Colonic mucosa (tissue), 4 donors: ENCODE data around the gene HORMAD2. TPM values are rescaled to one million over a fixed set of nuclear protein-coding genes. Genes with fewer than 3 reads are reported as not detected.

Experiments
- DNase-seq: peaks from one replicate; pipeline ENCODE4 v3.0.0-alpha.2; 2020
- H3K27ac ChIP-seq: fragments of 200-600 bp; one replicate; pipeline ENCODE4 v1.8.0; 2021
- H3K27me3 ChIP-seq: fragments of 200-600 bp; one replicate; pipeline ENCODE4 v1.8.0; 2021
- H3K36me3 ChIP-seq: fragments of 200-600 bp; one replicate; pipeline ENCODE4 v1.8.0; 2021
- H3K4me1 ChIP-seq: fragments of 200-600 bp; one replicate; pipeline ENCODE4 v1.8.0; 2021; ENCODE audit warnings: mild to moderate bottlenecking
- H3K4me3 ChIP-seq: fragments of 200-600 bp; one replicate; pipeline ENCODE4 v1.8.0; 2021
- H3K9ac ChIP-seq, 2 donors: one replicate each; pipeline ENCODE4 v1.7.0; 2013; ENCODE audit warnings: control low read depth in 2 of 2, low read depth in 2 of 2, low read length in 2 of 2
- H3K9me3 ChIP-seq: fragments of 200-600 bp; one replicate; pipeline ENCODE4 v1.8.0; 2021
- intact Hi-C: fragments of 100-400 bp; cut with DNase I; formaldehyde crosslinking; loops from one replicate; pipeline ENCODE4 v1.14.1; 2022
- total RNA-seq, 2 donors: library from RNA; stranded (reverse); fragmentation: NEBNext Ultra II Directional in 1 of 2; extraction: Animal tissue kit (Norgen Biotek cat#: 25700) in 1 of 2; gene quantifications; one replicate each; pipeline ENCODE4 v1.2.1, GENCODE V29; 2021
- TF ChIP-seq, protein P1 (sequence below): fragments of 200-600 bp; IDR thresholded peaks from one replicate; pipeline ENCODE4 v1.8.0; 2022; ENCODE audit warnings: antibody characterized with exemption, mild to moderate bottlenecking
- donor health status: healthy.
- donor health status: DM: no; HTN: no; CAD: no.
- donor health status: DM: no; HTN: no; CAD: no.

The HORMAD2 gene
- total RNA-seq, 2 donors from 2014 or later, result not detected

GRCh38 chr22:30186041-30186440, 105.8 kb downstream of the HORMAD2 start:
- Histone ChIP-seq H3K36me3 (no peaks in the 10 kb centered on the region), H3K9ac (no peak overlapping the region), H3K9me3 (no peaks in the 10 kb centered on the region), H3K27ac (no peak overlapping the region), H3K4me1 (no peaks in the 10 kb centered on the region), H3K27me3 (no peaks in the 10 kb centered on the region), H3K4me3 (no peak overlapping the region)
- DNase-seq, result no peak
- TF ChIP-seq, protein P1, sequence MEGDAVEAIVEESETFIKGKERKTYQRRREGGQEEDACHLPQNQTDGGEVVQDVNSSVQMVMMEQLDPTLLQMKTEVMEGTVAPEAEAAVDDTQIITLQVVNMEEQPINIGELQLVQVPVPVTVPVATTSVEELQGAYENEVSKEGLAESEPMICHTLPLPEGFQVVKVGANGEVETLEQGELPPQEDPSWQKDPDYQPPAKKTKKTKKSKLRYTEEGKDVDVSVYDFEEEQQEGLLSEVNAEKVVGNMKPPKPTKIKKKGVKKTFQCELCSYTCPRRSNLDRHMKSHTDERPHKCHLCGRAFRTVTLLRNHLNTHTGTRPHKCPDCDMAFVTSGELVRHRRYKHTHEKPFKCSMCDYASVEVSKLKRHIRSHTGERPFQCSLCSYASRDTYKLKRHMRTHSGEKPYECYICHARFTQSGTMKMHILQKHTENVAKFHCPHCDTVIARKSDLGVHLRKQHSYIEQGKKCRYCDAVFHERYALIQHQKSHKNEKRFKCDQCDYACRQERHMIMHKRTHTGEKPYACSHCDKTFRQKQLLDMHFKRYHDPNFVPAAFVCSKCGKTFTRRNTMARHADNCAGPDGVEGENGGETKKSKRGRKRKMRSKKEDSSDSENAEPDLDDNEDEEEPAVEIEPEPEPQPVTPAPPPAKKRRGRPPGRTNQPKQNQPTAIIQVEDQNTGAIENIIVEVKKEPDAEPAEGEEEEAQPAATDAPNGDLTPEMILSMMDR, result no peak
- intact Hi-C loops, result no loop called here

DNA sequence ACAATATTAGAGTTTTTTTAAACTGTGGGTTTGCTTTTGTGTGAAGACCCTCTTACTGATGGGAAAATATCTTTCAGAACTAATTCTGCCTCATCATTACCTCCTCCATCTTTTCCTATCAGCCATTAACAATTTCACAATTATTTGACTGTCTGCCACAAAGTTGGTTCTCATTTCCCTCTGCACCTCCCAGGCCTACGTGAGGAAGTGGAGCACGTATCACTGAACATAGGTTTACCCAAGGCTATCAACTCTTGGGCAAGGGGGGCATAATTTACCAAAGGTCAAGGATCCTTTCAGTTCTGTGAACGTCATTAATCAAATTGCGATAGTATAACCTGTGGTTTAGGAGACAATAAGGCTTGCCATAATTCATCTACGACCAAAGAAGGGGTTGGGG, 106.2 kb downstream of the HORMAD2 start:
- H3K27me3 ChIP-seq, result no peaks in the 10 kb centered on the region
- H3K4me3 ChIP-seq, result no peak overlapping the region
- H3K4me1 ChIP-seq, result no peaks in the 10 kb centered on the region
- no peak overlapping the region for H3K9ac ChIP-seq
- intact Hi-C loops, result no loop called here
- H3K9me3 ChIP-seq, result no peaks in the 10 kb centered on the region
- no peaks in the 10 kb centered on the region for H3K36me3 ChIP-seq
- no peak overlapping the region for H3K27ac ChIP-seq
- TF ChIP-seq, protein P1, result no peak
- no peak for DNase-seq

DNA sequence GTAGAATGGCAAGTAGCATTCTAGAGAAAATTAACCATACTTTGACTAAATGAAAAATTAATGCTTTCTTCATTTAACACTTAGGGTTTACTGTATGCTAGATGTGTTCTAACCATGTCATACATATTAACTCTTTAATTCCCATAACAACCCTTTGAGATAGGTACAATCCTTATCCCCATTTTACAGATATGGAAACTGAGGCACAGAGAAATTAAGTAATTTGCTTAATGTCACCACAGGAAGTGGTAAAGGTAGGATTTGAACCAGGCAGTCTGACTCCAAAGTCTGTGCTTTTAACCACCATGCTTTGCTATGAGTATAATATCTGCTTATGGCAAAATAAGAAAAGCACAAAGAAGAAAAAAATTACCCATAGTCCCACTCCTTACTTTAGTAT, 106.8 kb downstream of the HORMAD2 start:
- H3K36me3 ChIP-seq, result no peaks in the 10 kb centered on the region
- no peak overlapping the region for H3K27ac ChIP-seq
- no peak for DNase-seq
- no peaks in the 10 kb centered on the region for H3K9me3 ChIP-seq
- TF ChIP-seq, protein P1, result no peak
- H3K4me3 ChIP-seq, result no peak overlapping the region
- H3K27me3 ChIP-seq, result no peaks in the 10 kb centered on the region
- no peaks in the 10 kb centered on the region for H3K4me1 ChIP-seq
- intact Hi-C loops, result no loop called here
- H3K9ac ChIP-seq, result no peak overlapping the region

DNA sequence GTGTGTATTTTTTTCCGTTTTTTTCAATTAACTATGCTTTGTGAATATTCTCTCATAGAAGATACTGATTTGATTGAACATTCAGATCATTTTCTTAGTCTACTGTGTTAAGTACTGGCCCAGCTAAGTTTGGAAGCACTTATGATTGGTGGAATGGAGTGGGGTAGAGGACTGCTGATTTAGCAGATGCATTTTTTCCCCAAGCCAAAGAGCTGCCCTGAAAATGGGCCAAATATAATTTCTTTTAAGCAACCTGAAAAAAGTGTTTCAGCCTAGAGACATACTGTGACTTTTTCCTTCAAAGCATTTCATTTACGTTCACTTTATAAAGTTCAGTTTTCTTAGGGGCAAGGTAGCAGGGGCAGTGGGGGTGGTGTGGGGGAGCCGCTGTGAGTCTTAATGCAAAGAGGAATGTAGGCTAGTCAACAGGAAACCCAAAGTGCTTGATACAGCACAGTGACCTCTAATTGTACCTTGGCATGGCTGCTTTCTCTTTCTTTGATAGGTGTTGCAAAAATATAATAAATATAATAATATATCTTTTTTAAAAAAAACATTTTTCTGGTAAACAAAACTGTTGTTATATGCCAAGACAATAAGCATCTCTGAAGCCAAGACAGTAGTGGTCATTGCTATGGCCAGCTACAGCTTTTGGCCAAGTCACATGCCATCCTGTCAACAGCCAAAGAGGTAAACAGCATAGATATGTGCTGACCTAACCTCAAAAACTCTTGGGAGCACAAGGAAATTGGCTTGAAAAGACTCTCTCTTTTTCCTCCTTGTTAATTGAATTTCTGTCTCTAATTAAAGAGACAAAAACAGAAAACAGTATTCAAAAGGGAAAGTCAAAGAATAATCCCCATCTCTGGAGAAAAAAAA, 107.5 kb downstream of the HORMAD2 start:
- no peaks in the 10 kb centered on the region for H3K4me1 ChIP-seq
- no peak for DNase-seq
- no peak overlapping the region for H3K4me3 ChIP-seq
- H3K27me3 ChIP-seq, result no peaks in the 10 kb centered on the region
- no peaks in the 10 kb centered on the region for H3K9me3 ChIP-seq
- TF ChIP-seq, protein P1, result no peak
- H3K9ac ChIP-seq, result no peak overlapping the region
- no peak overlapping the region for H3K27ac ChIP-seq
- intact Hi-C loops, result no loop called here
- H3K36me3 ChIP-seq, result no peaks in the 10 kb centered on the region

- Histone ChIP-seq H3K27me3 (no peaks in the 10 kb centered on the region), H3K9ac (no peak overlapping the region), H3K4me3 (no peak overlapping the region), H3K9me3 (no peaks in the 10 kb centered on the region), H3K36me3 (no peaks in the 10 kb centered on the region), H3K27ac (no peak overlapping the region), H3K4me1 (no peaks in the 10 kb centered on the region)
- TF ChIP-seq, protein P1, result no peak
- no peak for DNase-seq
- intact Hi-C loops, result no loop called here
Measured at GRCh38 chr22:30188911-30189310, 108.6 kb downstream of the HORMAD2 start.
